ENCODE measurements around the gene AQP5. TPM values are rescaled to one million over a fixed set of nuclear protein-coding genes. Genes with fewer than 3 reads are reported as not detected.

Gene AQP5
- total RNA-seq, 6 experiments from 2014 or later = not detected

DNA sequence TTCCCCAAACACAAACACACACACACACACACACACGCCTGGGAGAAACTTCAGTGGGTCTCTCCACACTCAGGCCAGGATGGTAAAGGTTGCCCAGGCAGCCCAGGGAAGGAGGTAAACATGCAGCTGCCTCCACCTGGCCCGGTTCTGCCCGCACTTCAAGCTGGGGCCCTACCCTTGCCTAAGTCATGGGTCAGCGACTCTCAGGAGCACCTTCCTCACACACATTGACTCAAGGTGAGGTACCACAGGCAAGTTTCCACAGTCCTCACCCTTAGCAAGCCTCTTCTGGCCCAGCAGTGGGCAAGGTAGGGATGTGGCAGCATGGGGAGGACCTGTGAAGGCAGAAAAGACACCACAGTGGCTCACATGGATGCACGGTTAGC is 43.9 kb upstream of the AQP5 start:
- H3K27ac ChIP-seq = no peak overlapping the region
- H3K9me3 ChIP-seq = no peaks in the 10 kb centered on the region
- TF ChIP-seq POLR2A (IDR thresholded peaks at IDR 0.05) = no peak
- no peak for TF ChIP-seq CTCF (IDR thresholded peaks at IDR 0.05)
- H3K36me3 ChIP-seq = no peaks in the 10 kb centered on the region
- DNase-seq (no peak), ATAC-seq (no peak)
- no peak overlapping the region for H3K4me3 ChIP-seq
- no peaks in the 10 kb centered on the region for H3K4me1 ChIP-seq
- intact Hi-C loops (cut with DNase I) = no loop called here
- H3K27me3 ChIP-seq = no peaks in the 10 kb centered on the region
- WGBS (ENCODE audit: insufficient coverage, low coverage, low lambda C conversion rate, missing lambda C conversion rate) = no CpG with 5 or more reads among the region's 5 CpGs

- ATAC-seq = peak in 1 of 4 donors; percentile 25
- WGBS (ENCODE audit: insufficient coverage, low coverage, low lambda C conversion rate, missing lambda C conversion rate) = 64% methylated on average over 9 of the region's 12 CpGs
- H3K36me3 ChIP-seq = no peaks in the 10 kb centered on the region
- H3K4me1 ChIP-seq = no peaks in the 10 kb centered on the region
- no peak for DNase-seq
- no peak overlapping the region for H3K27ac ChIP-seq
- H3K4me3 ChIP-seq = no peak overlapping the region
- TF ChIP-seq POLR2A (IDR thresholded peaks at IDR 0.05) = no peak
- TF ChIP-seq CTCF (IDR thresholded peaks at IDR 0.05) = no peak
- intact Hi-C loops (cut with DNase I) = no loop called here
- H3K9me3 ChIP-seq = no peaks in the 10 kb centered on the region
- no peaks in the 10 kb centered on the region for H3K27me3 ChIP-seq
Observed at GRCh38 chr12:49920241-49920914, 41.3 kb upstream of the AQP5 start.

GRCh38 chr12:49920915-49921286 is 40.8 kb upstream of the AQP5 start:
- Histone ChIP-seq H3K9me3 (no peaks in the 10 kb centered on the region), H3K27me3 (no peaks in the 10 kb centered on the region), H3K36me3 (no peaks in the 10 kb centered on the region), H3K4me1 (no peaks in the 10 kb centered on the region), H3K4me3 (no peak overlapping the region), H3K27ac (no peak overlapping the region)
- 70% methylated on average over 3 of the region's 3 CpGs for WGBS (ENCODE audit: insufficient coverage, low coverage, low lambda C conversion rate, missing lambda C conversion rate)
- intact Hi-C loops (cut with DNase I) = no loop called here
- TF ChIP-seq CTCF (IDR thresholded peaks at IDR 0.05) = no peak
- TF ChIP-seq POLR2A (IDR thresholded peaks at IDR 0.05) = no peak
- DNase-seq = no peak
- ATAC-seq = no peak

DNA sequence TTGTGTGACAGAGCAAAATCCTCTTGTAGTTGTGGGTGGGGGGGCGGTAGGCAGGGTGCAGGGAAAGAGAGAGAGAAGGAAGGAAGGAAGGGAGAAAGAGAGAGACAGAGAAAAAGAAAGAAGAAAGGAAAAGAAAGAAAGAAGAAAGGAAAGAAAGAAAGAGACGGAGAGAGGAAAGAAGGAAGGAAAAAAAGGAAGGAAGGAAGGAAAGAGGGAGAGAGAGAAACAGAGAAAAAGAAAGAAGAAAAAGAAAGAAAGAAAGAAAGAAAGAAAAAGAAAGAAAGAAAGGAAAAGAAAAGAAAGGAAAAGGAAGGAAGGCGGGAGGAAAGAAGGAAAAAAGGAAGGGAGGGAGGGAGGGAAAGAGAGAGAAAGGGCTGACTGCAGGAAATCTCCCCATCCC is 40.4 kb upstream of the AQP5 start:
- intact Hi-C loops (cut with DNase I) = no loop called here
- WGBS (ENCODE audit: insufficient coverage, low coverage, low lambda C conversion rate, missing lambda C conversion rate) = 46% methylated on average over 3 of the region's 3 CpGs
- ATAC-seq (no peak), DNase-seq (no peak)
- TF ChIP-seq CTCF (IDR thresholded peaks at IDR 0.05) = no peak
- no peak for TF ChIP-seq POLR2A (IDR thresholded peaks at IDR 0.05)
- Histone ChIP-seq H3K36me3 (no peaks in the 10 kb centered on the region), H3K4me1 (no peaks in the 10 kb centered on the region), H3K4me3 (no peak overlapping the region), H3K27me3 (no peaks in the 10 kb centered on the region), H3K9me3 (no peaks in the 10 kb centered on the region), H3K27ac (no peak overlapping the region)

DNA sequence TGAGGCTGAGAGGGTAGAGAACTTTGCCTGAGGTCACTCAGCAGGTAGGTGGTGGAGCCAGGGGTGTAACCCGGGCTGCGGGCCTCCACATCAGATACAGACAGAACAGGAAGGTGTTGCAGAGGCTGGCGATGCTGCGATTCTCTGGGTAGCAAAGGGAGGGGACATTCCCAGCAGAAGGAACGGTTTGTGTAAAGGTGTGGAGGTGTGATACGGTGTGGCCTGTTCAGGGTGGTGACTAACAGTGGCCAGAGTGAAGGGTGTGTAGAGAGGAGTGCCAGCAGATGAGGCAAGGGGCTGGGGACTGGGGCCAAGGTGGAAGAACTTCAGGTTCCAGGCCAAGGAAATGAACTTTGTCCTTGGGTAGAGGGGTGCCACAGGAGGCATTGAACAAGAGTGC is 39.7 kb upstream of the AQP5 start:
- 53% methylated on average over 3 of the region's 6 CpGs for WGBS (ENCODE audit: insufficient coverage, low coverage, low lambda C conversion rate, missing lambda C conversion rate)
- Histone ChIP-seq H3K4me1 (no peaks in the 10 kb centered on the region), H3K4me3 (no peak overlapping the region), H3K36me3 (no peaks in the 10 kb centered on the region), H3K9me3 (no peaks in the 10 kb centered on the region), H3K27ac (no peak overlapping the region), H3K27me3 (no peaks in the 10 kb centered on the region)
- ATAC-seq = peak in 3 of 4 donors; percentile 11 to 29 (median 28)
- TF ChIP-seq CTCF (IDR thresholded peaks at IDR 0.05) (no peak), POLR2A (IDR thresholded peaks at IDR 0.05) (no peak)
- DNase-seq = no peak
- intact Hi-C loops (cut with DNase I) = no loop called here
